ENCODE measurements around the gene VPS16. TPM values are rescaled to one million over a fixed set of nuclear protein-coding genes. Genes with fewer than 3 reads are reported as not detected.

Gene VPS16
- total and polyA plus RNA-seq, 2 of the 13 experiments (the other 11 are each of a cell fraction or from before 2014, with no cell fraction given) = 34.2 to 35.4 TPM

DNA sequence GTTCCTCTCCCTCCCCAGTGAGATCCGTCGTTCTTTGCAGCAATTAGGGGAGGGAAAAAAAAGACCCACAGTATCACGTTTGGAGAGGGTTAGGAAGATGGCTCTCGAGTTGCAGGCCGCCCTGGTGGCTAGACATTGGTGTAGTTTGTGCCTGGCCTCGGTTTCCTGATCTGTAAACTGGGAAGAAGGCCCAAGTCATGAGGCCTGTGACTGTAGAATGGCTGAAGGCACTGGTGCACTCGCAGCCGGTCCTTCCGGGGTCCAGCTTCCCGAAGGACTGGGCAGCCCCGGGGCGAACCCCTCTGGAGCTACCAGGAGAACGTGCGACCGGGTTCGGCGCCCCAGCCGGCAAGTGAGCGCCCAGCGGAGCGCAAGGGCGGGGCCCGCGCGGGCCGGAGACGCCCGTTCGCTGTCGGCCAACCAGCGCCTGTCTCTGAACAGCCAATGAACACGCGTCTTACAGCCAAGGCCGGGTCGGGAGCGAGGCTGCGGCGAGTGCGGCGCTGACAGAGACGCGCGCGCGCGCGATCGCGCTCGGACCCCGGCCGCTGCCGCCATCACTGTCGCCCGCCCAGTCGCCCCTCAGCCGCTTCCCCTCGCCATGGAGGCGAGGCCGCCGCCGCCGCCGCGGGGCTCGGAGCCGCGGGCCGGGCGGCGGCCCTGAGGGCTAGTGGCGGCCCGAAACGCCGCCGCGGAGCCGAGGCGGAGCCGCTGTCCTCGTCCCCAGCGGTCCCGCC, 32.6 kb downstream of the VPS16 start, which contains the start of gene PTPRA (continued):
- TF ChIP-seq, protein P1, sequence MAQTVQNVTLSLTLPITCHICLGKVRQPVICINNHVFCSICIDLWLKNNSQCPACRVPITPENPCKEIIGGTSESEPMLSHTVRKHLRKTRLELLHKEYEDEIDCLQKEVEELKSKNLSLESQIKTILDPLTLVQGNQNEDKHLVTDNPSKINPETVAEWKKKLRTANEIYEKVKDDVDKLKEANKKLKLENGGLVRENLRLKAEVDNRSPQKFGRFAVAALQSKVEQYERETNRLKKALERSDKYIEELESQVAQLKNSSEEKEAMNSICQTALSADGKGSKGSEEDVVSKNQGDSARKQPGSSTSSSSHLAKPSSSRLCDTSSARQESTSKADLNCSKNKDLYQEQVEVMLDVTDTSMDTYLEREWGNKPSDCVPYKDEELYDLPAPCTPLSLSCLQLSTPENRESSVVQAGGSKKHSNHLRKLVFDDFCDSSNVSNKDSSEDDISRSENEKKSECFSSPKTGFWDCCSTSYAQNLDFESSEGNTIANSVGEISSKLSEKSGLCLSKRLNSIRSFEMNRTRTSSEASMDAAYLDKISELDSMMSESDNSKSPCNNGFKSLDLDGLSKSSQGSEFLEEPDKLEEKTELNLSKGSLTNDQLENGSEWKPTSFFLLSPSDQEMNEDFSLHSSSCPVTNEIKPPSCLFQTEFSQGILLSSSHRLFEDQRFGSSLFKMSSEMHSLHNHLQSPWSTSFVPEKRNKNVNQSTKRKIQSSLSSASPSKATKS (CRISPR knock-in tag; IDR thresholded peaks at IDR 0.05) = no peak; the same call in 1 of the 2 replicates
- TF ChIP-seq, protein P2, sequence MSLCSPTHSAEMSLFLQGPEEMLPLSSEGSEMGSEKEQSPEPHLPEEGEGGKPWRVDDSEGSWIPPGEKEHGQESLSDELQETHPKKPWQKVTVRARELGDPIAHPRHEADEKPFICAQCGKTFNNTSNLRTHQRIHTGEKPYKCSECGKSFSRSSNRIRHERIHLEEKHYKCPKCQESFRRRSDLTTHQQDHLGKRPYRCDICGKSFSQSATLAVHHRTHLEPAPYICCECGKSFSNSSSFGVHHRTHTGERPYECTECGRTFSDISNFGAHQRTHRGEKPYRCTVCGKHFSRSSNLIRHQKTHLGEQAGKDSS (CRISPR knock-in tag; IDR thresholded peaks at IDR 0.05; ENCODE audit: borderline replicate concordance, low read depth) = peak; percentile 65; the same call in 1 of the 2 replicates
- TF ChIP-seq SAFB2 (CRISPR knock-in tag; IDR thresholded peaks at IDR 0.05; ENCODE audit: borderline replicate concordance, low read depth) (peak; percentile 76; the same call in 1 of the 2 replicates), PLRG1 (conservative IDR thresholded peaks at IDR 0.05) (no peak), BHLHE40 (IDR thresholded peaks at IDR 0.05; ENCODE audit: low read length) (no peak), NFYB (CRISPR knock-in tag; IDR thresholded peaks at IDR 0.05) (peak; percentile 91), CBX1 (IDR thresholded peaks at IDR 0.05; ENCODE audit: low read depth) (no peak), MED8 (CRISPR knock-in tag; IDR thresholded peaks at IDR 0.05; ENCODE audit: insufficient replicate concordance) (no peak), ZNF775 (CRISPR knock-in tag; IDR thresholded peaks at IDR 0.05; ENCODE audit: borderline replicate concordance) (0 out of 2 replicates have a peak, but pooled peaks have one; percentile 59), KDM3A (CRISPR knock-in tag; IDR thresholded peaks at IDR 0.05; ENCODE audit: low read depth) (peak; percentile 78; the same call in 1 of the 2 replicates), FOSL2 (CRISPR knock-in tag; IDR thresholded peaks at IDR 0.05) (peak; percentile 55; the same call in 1 of the 2 replicates), SMARCC2 (IDR thresholded peaks at IDR 0.05) (no peak), ZNF256 (CRISPR knock-in tag; conservative IDR thresholded peaks at IDR 0.05) (0 out of 2 replicates have a peak, but pooled peaks have one; percentile 57), ZNF367 (CRISPR knock-in tag; IDR thresholded peaks at IDR 0.05; ENCODE audit: borderline replicate concordance) (no peak; the same call in 1 of the 2 replicates), TEAD3 (CRISPR knock-in tag; optimal IDR thresholded peaks at IDR 0.05; ENCODE audit: borderline replicate concordance) (peak; percentile 62), MZF1 (CRISPR knock-in tag; IDR thresholded peaks at IDR 0.05; ENCODE audit: borderline replicate concordance) (no peak)
- TF ChIP-seq, protein P3, sequence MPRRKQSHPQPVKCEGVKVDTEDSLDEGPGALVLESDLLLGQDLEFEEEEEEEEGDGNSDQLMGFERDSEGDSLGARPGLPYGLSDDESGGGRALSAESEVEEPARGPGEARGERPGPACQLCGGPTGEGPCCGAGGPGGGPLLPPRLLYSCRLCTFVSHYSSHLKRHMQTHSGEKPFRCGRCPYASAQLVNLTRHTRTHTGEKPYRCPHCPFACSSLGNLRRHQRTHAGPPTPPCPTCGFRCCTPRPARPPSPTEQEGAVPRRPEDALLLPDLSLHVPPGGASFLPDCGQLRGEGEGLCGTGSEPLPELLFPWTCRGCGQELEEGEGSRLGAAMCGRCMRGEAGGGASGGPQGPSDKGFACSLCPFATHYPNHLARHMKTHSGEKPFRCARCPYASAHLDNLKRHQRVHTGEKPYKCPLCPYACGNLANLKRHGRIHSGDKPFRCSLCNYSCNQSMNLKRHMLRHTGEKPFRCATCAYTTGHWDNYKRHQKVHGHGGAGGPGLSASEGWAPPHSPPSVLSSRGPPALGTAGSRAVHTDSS (CRISPR knock-in tag; conservative IDR thresholded peaks at IDR 0.05) = no peak
- TF ChIP-seq, protein P4, sequence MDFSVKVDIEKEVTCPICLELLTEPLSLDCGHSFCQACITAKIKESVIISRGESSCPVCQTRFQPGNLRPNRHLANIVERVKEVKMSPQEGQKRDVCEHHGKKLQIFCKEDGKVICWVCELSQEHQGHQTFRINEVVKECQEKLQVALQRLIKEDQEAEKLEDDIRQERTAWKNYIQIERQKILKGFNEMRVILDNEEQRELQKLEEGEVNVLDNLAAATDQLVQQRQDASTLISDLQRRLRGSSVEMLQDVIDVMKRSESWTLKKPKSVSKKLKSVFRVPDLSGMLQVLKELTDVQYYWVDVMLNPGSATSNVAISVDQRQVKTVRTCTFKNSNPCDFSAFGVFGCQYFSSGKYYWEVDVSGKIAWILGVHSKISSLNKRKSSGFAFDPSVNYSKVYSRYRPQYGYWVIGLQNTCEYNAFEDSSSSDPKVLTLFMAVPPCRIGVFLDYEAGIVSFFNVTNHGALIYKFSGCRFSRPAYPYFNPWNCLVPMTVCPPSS (IDR thresholded peaks at IDR 0.05) = no peak
- TF ChIP-seq, protein P5, sequence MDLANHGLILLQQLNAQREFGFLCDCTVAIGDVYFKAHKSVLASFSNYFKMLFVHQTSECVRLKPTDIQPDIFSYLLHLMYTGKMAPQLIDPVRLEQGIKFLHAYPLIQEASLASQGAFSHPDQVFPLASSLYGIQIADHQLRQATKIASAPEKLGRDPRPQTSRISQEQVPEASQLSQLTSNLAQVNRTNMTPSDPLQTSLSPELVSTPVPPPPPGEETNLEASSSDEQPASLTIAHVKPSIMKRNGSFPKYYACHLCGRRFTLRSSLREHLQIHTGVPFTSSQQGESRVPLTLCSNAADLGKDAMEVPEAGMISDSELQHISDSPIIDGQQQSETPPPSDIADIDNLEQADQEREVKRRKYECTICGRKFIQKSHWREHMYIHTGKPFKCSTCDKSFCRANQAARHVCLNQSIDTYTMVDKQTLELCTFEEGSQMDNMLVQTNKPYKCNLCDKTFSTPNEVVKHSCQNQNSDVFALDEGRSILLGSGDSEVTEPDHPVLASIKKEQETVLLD (CRISPR knock-in tag; IDR thresholded peaks at IDR 0.05; ENCODE audit: low read depth) = peak; percentile 44; the same call in 1 of the 2 replicates
- TF ChIP-seq, protein P6, sequence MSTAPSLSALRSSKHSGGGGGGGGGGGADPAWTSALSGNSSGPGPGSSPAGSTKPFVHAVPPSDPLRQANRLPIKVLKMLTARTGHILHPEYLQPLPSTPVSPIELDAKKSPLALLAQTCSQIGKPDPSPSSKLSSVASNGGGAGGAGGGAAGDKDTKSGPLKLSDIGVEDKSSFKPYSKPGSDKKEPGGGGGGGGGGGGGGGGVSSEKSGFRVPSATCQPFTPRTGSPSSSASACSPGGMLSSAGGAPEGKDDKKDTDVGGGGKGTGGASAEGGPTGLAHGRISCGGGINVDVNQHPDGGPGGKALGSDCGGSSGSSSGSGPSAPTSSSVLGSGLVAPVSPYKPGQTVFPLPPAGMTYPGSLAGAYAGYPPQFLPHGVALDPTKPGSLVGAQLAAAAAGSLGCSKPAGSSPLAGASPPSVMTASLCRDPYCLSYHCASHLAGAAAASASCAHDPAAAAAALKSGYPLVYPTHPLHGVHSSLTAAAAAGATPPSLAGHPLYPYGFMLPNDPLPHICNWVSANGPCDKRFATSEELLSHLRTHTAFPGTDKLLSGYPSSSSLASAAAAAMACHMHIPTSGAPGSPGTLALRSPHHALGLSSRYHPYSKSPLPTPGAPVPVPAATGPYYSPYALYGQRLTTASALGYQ (CRISPR knock-in tag; IDR thresholded peaks at IDR 0.05) = peak; percentile 25; the same call in 1 of the 2 replicates

All from HepG2 (cell line).